ENCODE results near the gene ANKRD31. TPM values are rescaled to one million over a fixed set of nuclear protein-coding genes. Genes with fewer than 3 reads are reported as not detected.

The ANKRD31 gene
- total RNA-seq, 1 experiment from 2014 or later = 0.30 TPM

GRCh38 chr5:75091597-75091996 is 145.1 kb downstream of the ANKRD31 start:
- Histone ChIP-seq H3K9ac (ENCODE audit: low read length) (no peak overlapping the region), H3K36me3 (ENCODE audit: control insufficient read depth in 1 of 2, insufficient read depth in 2 of 2, low read length in 2 of 2) (no peaks in the 10 kb centered on the region), H3K79me2 (ENCODE audit: insufficient read depth, low read length) (no peaks in the 10 kb centered on the region), H4K20me1 (ENCODE audit: insufficient read depth) (no peaks in the 10 kb centered on the region), H3K27ac (ENCODE audit: low read depth, low read length) (no peak overlapping the region), H3K4me2 (ENCODE audit: low read length) (no peak overlapping the region), H3K9me3 (ENCODE audit: control insufficient read depth in 1 of 2, insufficient read depth in 1 of 2, low read depth in 1 of 2, low read length in 2 of 2) (no peaks in the 10 kb centered on the region), H3K27me3 (ENCODE audit: insufficient read depth, low read length) (no peaks in the 10 kb centered on the region), H3K4me1 (ENCODE audit: control insufficient read depth in 1 of 2, insufficient read depth in 2 of 2, low read length in 2 of 2) (no peaks in the 10 kb centered on the region), H3K4me3 (replicated peaks in 1 of 2; ENCODE audit: low read depth in 1 of 2, low read length in 2 of 2) (no peak overlapping the region), H3K9me2 (ENCODE audit: insufficient read depth) (no peaks in the 10 kb centered on the region), H2AFZ (ENCODE audit: low read depth, low read length, poor library complexity, severe bottlenecking) (no peak overlapping the region)
- no TSS peak for BruUV-seq (replicated peaks)
- ChIA-PET POLR2A (no interaction called here), RAD21 (ENCODE audit: low non-redundant PET in 1 of 2, low total read pairs in 2 of 2, uncharacterized antibody in 2 of 2, unreplicated experiment in 2 of 2) (no interaction called here), CTCF (interaction anchor here (0.7 kb wide), 1 partner anchor 41 kb away, joined by 3 read pairs; no protein-coding TSS in a partner anchor)
- intact Hi-C loops (cut with micrococcal nuclease) = no loop called here
- TF ChIP-seq EZH2phosphoT487 (IDR thresholded peaks at IDR 0.05; ENCODE audit: borderline replicate concordance) (no peak), MAX (IDR thresholded peaks at IDR 0.05) (no peak), JUND (IDR thresholded peaks at IDR 0.05) (no peak), SIN3A (IDR thresholded peaks at IDR 0.05; ENCODE audit: low read depth) (no peak), EGR1 (IDR thresholded peaks at IDR 0.05; ENCODE audit: low read depth) (no peak)
- ATAC-seq (no peak), DNase-seq (ENCODE audit: low read depth, low spot score) (no peak)

- H3K4me2 ChIP-seq (ENCODE audit: low read length) = no peak overlapping the region
Measured at GRCh38 chr5:75089662-75090061, 147.0 kb downstream of the ANKRD31 start.

More at GRCh38 chr5:75089662-75090061, 147.0 kb downstream of the ANKRD31 start:
- ATAC-seq = no peak
- no peak for DNase-seq (ENCODE audit: low read depth, low spot score)
- H3K9me3 ChIP-seq (ENCODE audit: control insufficient read depth in 1 of 2, insufficient read depth in 1 of 2, low read depth in 1 of 2, low read length in 2 of 2) = no peaks in the 10 kb centered on the region
- H3K36me3 ChIP-seq (ENCODE audit: control insufficient read depth in 1 of 2, insufficient read depth in 2 of 2, low read length in 2 of 2) = no peaks in the 10 kb centered on the region
- ChIA-PET CTCF (no interaction called here), POLR2A (no interaction called here), RAD21 (ENCODE audit: low non-redundant PET in 1 of 2, low total read pairs in 2 of 2, uncharacterized antibody in 2 of 2, unreplicated experiment in 2 of 2) (no interaction called here)
- H3K9me2 ChIP-seq (ENCODE audit: insufficient read depth) = no peaks in the 10 kb centered on the region
- no peak for TF ChIP-seq FOSL1 (IDR thresholded peaks at IDR 0.05; ENCODE audit: low read depth)
- TF ChIP-seq SIN3A (IDR thresholded peaks at IDR 0.05; ENCODE audit: low read depth) = no peak
- no peak for TF ChIP-seq CTCF (IDR thresholded peaks at IDR 0.05 in 2 of 3, conservative IDR thresholded peaks at IDR 0.05 in 1 of 3; ENCODE audit: borderline replicate concordance in 1 of 3, insufficient read depth in 1 of 3, low read depth in 2 of 3, low read length in 2 of 3)
- no peak for TF ChIP-seq JUND (IDR thresholded peaks at IDR 0.05)
- TF ChIP-seq EGR1 (IDR thresholded peaks at IDR 0.05; ENCODE audit: low read depth) = no peak
- no peak for TF ChIP-seq SP1 (IDR thresholded peaks at IDR 0.05; ENCODE audit: low read depth)
- no peak for TF ChIP-seq REST (IDR thresholded peaks at IDR 0.05; ENCODE audit: low read depth)
- TF ChIP-seq EZH2 (IDR thresholded peaks at IDR 0.05) = no peak
- no peak for TF ChIP-seq CEBPB (IDR thresholded peaks at IDR 0.05; ENCODE audit: low read depth)
- no peak for TF ChIP-seq POLR2A (IDR thresholded peaks at IDR 0.05; ENCODE audit: borderline replicate concordance, extremely low read depth, insufficient read depth, insufficient read length)
- TF ChIP-seq ZNF274 (IDR thresholded peaks at IDR 0.05; ENCODE audit: low read depth, low read length) = no peak
- BruUV-seq (replicated peaks) = no TSS peak
- H3K4me1 ChIP-seq (ENCODE audit: control insufficient read depth in 1 of 2, insufficient read depth in 2 of 2, low read length in 2 of 2) = no peaks in the 10 kb centered on the region
- intact Hi-C loops (cut with micrococcal nuclease) = no loop called here
- no peaks in the 10 kb centered on the region for H3K79me2 ChIP-seq (ENCODE audit: insufficient read depth, low read length)
- H3K4me3 ChIP-seq (replicated peaks in 1 of 2; ENCODE audit: low read depth in 1 of 2, low read length in 2 of 2) = no peak overlapping the region
- no peaks in the 10 kb centered on the region for H3K27me3 ChIP-seq (ENCODE audit: insufficient read depth, low read length)
- H2AFZ ChIP-seq (ENCODE audit: low read depth, low read length, poor library complexity, severe bottlenecking) = no peak overlapping the region
- H4K20me1 ChIP-seq (ENCODE audit: insufficient read depth) = no peaks in the 10 kb centered on the region
- H3K27ac ChIP-seq (ENCODE audit: low read depth, low read length) = no peak overlapping the region
- no peak overlapping the region for H3K9ac ChIP-seq (ENCODE audit: low read length)

Data from HCT116 (cell line).